Gastroesophageal sphincter (tissue), 3 donors: ENCODE results near the gene ELANE.

Source experiments
- POLR2A ChIP-seq, 2 donors: fragments of 450-650 bp; IDR thresholded peaks; one replicate each; pipeline ENCODE4 v1.6.1; 2017; ENCODE audit warnings: antibody characterized with exemption in 2 of 2, mild to moderate bottlenecking in 2 of 2, moderate library complexity in 1 of 2
- TF ChIP-seq, protein P1 (sequence below), 4 experiments: fragments of 200-600 bp in 2 of 4; fragments of 450-650 bp in 2 of 4; sonication (generic) in 1 of 4; IDR thresholded peaks; one replicate each; pipeline ENCODE4 v1.5.1; 2017 to 2019; ENCODE audit warnings: antibody characterized with exemption in 4 of 4, mild to moderate bottlenecking in 2 of 4, moderate library complexity in 2 of 4

DNA sequence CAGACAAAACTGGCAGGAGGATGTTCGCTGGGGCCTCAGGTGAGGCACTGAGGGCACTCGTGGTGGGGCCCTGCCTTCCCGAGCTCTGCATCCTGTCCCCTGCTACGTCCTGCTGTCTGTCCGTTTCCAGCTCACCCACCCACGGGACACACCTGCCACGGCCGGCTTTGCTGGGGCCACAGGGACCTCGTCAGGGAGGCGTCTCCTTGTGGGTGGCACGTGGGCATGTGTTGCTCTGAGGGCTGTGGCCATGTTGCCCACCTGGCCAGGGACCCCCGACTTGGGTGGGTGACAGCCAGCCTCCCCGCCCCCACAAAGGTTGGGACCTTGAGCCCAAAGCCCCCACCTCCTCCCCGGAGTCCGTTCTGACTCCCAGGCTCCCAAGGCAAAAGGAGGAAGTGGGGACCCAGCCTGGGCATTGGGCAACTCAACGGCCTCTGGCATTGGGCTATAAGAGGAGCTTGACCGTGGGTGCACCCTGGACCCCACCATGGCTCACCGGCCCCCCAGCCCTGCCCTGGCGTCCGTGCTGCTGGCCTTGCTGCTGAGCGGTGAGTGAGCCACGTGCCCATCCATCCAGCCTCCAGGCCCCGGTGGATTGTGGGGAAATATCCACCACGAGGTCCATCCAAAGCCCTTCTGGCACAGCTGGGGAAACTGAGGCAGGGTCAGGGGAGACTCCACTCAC, 11.4 kb upstream of the ELANE start, which contains the start of gene PRTN3:
- TF ChIP-seq, protein P1, sequence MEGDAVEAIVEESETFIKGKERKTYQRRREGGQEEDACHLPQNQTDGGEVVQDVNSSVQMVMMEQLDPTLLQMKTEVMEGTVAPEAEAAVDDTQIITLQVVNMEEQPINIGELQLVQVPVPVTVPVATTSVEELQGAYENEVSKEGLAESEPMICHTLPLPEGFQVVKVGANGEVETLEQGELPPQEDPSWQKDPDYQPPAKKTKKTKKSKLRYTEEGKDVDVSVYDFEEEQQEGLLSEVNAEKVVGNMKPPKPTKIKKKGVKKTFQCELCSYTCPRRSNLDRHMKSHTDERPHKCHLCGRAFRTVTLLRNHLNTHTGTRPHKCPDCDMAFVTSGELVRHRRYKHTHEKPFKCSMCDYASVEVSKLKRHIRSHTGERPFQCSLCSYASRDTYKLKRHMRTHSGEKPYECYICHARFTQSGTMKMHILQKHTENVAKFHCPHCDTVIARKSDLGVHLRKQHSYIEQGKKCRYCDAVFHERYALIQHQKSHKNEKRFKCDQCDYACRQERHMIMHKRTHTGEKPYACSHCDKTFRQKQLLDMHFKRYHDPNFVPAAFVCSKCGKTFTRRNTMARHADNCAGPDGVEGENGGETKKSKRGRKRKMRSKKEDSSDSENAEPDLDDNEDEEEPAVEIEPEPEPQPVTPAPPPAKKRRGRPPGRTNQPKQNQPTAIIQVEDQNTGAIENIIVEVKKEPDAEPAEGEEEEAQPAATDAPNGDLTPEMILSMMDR (IDR thresholded peaks at IDR 0.05): no peak
- no peak for TF ChIP-seq POLR2A (IDR thresholded peaks at IDR 0.05)
